Progenitor cell of endocrine pancreas (in vitro differentiated cells): Measurements from ENCODE around the gene CTAG1A. TPM values are rescaled to one million over a fixed set of nuclear protein-coding genes. Genes with fewer than 3 reads are reported as not detected.

Experiments used
- DNase-seq: peaks from one replicate; pipeline ENCODE4 v3.0.0; 2021; ENCODE audit warnings: low spot score; ENCODE audit not compliant: unreplicated experiment
- H3K27ac Mint-ChIP-seq: 2 replicates; pipeline ENCODE4 v1.8.0; 2021; ENCODE audit warnings: mild to moderate bottlenecking, moderate library complexity, mixed read lengths
- H3K27me3 Mint-ChIP-seq: 2 replicates; pipeline ENCODE4 v1.8.0; 2021; ENCODE audit warnings: mixed read lengths
- H3K36me3 Mint-ChIP-seq: 2 replicates; pipeline ENCODE4 v1.8.0; 2022; ENCODE audit warnings: mixed read lengths; ENCODE audit not compliant: insufficient read depth
- H3K4me1 Mint-ChIP-seq: 2 replicates; pipeline ENCODE4 v1.8.0; 2021; ENCODE audit warnings: low read depth, mixed read lengths
- H3K4me3 Mint-ChIP-seq: 2 replicates; pipeline ENCODE4 v1.8.0; 2021; ENCODE audit warnings: low read depth, mild to moderate bottlenecking, moderate library complexity, mixed read lengths
- H3K9me3 Mint-ChIP-seq: 2 replicates; pipeline ENCODE4 v1.8.0; 2021; ENCODE audit warnings: low read depth, mixed read lengths
- total RNA-seq: library from RNA; stranded (reverse); gene quantifications from 2 replicates; pipeline ENCODE4 v1.2.1, GENCODE V29; 2021
- TF ChIP-seq, protein P1 (sequence below): fragments of 200-600 bp; sonication (generic); IDR thresholded peaks from one replicate; pipeline ENCODE4 v1.5.0; 2021; ENCODE audit warnings: antibody characterized with exemption, mild to moderate bottlenecking; ENCODE audit not compliant: unreplicated experiment

The CTAG1A gene
- total RNA-seq, 1 donor from 2014 or later: not detected

GRCh38 chrX:154541896-154542722, 42.8 kb upstream of the CTAG1A start:
- Mint-ChIP-seq H3K27me3 (no peaks in the 10 kb centered on the region), H3K4me1 (peaks cover 4% of the 10 kb centered on the region), H3K36me3 (peaks cover 7% of the 10 kb centered on the region), H3K27ac (peak overlapping the region; percentile 33), H3K4me3 (no peak overlapping the region), H3K9me3 (peaks cover 7% of the 10 kb centered on the region)
- TF ChIP-seq, protein P1, sequence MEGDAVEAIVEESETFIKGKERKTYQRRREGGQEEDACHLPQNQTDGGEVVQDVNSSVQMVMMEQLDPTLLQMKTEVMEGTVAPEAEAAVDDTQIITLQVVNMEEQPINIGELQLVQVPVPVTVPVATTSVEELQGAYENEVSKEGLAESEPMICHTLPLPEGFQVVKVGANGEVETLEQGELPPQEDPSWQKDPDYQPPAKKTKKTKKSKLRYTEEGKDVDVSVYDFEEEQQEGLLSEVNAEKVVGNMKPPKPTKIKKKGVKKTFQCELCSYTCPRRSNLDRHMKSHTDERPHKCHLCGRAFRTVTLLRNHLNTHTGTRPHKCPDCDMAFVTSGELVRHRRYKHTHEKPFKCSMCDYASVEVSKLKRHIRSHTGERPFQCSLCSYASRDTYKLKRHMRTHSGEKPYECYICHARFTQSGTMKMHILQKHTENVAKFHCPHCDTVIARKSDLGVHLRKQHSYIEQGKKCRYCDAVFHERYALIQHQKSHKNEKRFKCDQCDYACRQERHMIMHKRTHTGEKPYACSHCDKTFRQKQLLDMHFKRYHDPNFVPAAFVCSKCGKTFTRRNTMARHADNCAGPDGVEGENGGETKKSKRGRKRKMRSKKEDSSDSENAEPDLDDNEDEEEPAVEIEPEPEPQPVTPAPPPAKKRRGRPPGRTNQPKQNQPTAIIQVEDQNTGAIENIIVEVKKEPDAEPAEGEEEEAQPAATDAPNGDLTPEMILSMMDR: no peak
- DNase-seq: no peak

DNA sequence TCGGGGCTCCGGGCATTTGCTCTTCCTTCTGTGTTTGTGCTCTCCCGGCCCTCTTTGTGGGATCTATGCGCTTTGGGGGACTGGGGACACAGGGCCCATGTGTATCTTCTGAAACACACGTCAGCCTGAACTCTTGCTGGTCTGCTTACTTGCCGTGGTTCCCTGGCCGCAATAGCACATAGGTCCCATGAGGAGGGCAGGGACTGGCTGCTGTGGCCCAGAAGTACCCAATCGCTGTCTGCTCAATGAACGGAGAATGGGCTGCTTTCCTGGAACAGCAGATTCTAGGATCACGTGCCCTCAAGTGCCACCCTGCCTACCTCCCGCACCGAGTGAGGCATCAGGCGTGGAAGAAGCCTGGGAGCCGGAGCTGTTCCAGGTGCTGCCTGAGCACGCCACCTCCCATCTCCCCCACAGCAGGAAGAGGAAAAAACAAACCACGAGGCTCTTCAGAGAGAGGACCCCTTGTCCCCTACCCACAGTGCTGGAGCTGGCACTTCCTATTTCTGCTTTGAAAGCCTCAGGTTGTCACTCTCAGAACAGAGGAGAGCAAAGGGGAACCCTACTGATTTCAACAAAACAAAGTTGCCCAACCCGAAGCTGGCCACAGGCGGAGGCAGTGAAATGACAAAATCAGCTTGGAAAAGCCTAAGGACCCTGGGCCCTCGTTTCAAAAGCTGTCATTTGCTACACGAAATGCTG, 42.1 kb upstream of the CTAG1A start:
- H3K27ac Mint-ChIP-seq: no peak overlapping the region
- peaks cover 7% of the 10 kb centered on the region for H3K36me3 Mint-ChIP-seq
- H3K4me3 Mint-ChIP-seq: no peak overlapping the region
- TF ChIP-seq, protein P1: no peak
- peaks cover 7% of the 10 kb centered on the region for H3K9me3 Mint-ChIP-seq
- no peak for DNase-seq
- peaks cover 4% of the 10 kb centered on the region for H3K4me1 Mint-ChIP-seq
- no peaks in the 10 kb centered on the region for H3K27me3 Mint-ChIP-seq

GRCh38 chrX:154545673-154546274, 39.2 kb upstream of the CTAG1A start:
- TF ChIP-seq, protein P1: no peak
- peaks cover 6% of the 10 kb centered on the region for H3K36me3 Mint-ChIP-seq
- H3K27me3 Mint-ChIP-seq: no peaks in the 10 kb centered on the region

GRCh38 chrX:154546354-154547244, 38.3 kb upstream of the CTAG1A start, which contains the start of gene G6PD:
G6PD (minus strand) TSS chrX:154546846; CDS start chrX:154546155, 691 bp downstream.
- Mint-ChIP-seq H3K36me3 (peaks cover 6% of the 10 kb centered on the region), H3K9me3 (peaks cover 9% of the 10 kb centered on the region), H3K4me1 (peaks cover 7% of the 10 kb centered on the region), H3K4me3 (peak within 1 kb of the TSS; percentile 78), H3K27me3 (no peaks in the 10 kb centered on the region), H3K27ac (peak within 1 kb of the TSS; percentile 88)
- DNase-seq: peak; percentile 58
- TF ChIP-seq, protein P1: no peak

More at GRCh38 chrX:154545673-154546274, 39.2 kb upstream of the CTAG1A start:
- Mint-ChIP-seq H3K27ac (no peak overlapping the region), H3K4me1 (peaks cover 7% of the 10 kb centered on the region), H3K4me3 (peak overlapping the region; percentile 76), H3K9me3 (peaks cover 9% of the 10 kb centered on the region)
- DNase-seq: no peak
